D721Med (cell line): ENCODE measurements around the gene FGFR3.

Experiments used
- DNase-seq: peaks from one replicate; pipeline ENCODE4 v3.0.0; 2011; ENCODE audit warnings: low spot score; ENCODE audit not compliant: insufficient read length
- FAIRE-seq: peaks from 2 replicates; lab custom pipeline; 2011; peaks lifted over from hg19 to GRCh38; lab: Jason Lieb, UNC
- TF ChIP-seq, protein P1 (sequence below): IDR thresholded peaks from 2 replicates; pipeline ENCODE4 v1.5.1; 2012; ENCODE audit warnings: mild to moderate bottlenecking, control low read depth; ENCODE audit not compliant: insufficient read depth; ENCODE audit errors: missing control alignments

FGFR3 gene

GRCh38 chr4:1755297-1755696 lies 37.8 kb upstream of the FGFR3 start:
- no peak for FAIRE-seq
- TF ChIP-seq, protein P1, sequence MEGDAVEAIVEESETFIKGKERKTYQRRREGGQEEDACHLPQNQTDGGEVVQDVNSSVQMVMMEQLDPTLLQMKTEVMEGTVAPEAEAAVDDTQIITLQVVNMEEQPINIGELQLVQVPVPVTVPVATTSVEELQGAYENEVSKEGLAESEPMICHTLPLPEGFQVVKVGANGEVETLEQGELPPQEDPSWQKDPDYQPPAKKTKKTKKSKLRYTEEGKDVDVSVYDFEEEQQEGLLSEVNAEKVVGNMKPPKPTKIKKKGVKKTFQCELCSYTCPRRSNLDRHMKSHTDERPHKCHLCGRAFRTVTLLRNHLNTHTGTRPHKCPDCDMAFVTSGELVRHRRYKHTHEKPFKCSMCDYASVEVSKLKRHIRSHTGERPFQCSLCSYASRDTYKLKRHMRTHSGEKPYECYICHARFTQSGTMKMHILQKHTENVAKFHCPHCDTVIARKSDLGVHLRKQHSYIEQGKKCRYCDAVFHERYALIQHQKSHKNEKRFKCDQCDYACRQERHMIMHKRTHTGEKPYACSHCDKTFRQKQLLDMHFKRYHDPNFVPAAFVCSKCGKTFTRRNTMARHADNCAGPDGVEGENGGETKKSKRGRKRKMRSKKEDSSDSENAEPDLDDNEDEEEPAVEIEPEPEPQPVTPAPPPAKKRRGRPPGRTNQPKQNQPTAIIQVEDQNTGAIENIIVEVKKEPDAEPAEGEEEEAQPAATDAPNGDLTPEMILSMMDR: no peak
- no peak for DNase-seq

DNA sequence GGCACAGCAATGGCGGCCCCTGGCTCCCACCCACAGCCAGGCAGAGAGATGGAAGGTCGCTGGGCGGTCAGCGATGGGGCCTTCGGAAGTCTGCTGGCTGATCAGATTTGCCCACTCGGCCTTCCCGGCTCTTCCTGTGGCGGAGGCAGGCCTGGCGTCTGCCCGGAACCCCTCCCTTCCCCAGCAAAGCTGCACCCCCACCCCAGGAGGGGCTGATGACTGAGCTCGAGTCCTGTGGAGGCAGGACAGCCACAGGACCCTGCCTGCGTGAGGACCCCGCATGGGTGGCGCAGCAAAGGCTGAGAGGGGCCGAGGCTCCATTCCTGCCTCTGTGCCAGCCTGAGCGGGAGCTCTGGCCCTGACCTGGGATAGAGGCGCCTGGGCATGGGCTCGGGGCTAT lies 37.0 kb upstream of the FGFR3 start:
- TF ChIP-seq, protein P1: no peak
- DNase-seq: no peak
- no peak for FAIRE-seq

- TF ChIP-seq, protein P1: no peak
- FAIRE-seq: no peak
- no peak for DNase-seq
Measured at GRCh38 chr4:1756893-1757779, 36.0 kb upstream of the FGFR3 start.

GRCh38 chr4:1757836-1758235 lies 35.3 kb upstream of the FGFR3 start:
- TF ChIP-seq, protein P1: no peak
- FAIRE-seq (no peak), DNase-seq (no peak)

DNA sequence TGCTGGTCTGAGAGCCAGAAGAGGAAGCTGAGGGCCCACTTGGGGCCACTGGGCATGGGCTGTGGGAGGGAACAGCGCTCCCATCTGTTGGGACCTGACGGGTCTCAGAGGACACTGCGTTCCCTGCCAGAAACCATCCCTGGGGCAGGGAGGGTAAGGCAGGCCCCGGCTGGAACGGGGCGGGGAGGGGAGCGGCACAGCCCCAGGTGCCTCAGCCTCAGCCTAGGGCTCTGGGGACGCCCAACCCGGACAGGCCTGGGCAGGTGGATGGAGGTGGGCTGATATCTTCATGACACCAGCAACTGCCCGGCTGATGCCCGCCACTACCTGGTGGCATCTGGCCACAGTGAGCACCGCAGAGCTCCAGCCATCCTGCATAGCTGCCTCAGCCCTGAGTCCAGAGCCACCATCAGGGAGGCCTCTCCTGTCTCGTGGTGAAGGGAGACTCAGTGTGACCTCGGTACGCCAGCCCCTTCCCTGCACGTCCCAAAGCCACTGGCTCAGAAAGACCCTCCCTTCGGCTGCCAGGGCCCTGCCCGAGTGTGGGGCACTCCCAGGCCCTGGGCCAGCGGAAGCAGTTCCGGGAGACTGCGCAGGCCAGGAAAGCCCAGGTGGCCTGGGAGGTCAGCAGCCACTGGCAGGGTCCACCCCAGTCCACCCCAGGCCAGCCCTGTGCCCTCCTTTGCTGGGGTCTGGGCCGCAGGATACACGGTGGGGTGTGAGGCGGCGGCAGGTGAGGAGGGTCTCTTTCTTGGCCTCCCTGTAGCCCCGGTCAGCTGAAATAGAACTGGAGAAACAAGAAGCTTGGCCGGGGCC lies 34.6 kb upstream of the FGFR3 start:
- DNase-seq (no peak), FAIRE-seq (no peak)
- TF ChIP-seq, protein P1: no peak

DNA sequence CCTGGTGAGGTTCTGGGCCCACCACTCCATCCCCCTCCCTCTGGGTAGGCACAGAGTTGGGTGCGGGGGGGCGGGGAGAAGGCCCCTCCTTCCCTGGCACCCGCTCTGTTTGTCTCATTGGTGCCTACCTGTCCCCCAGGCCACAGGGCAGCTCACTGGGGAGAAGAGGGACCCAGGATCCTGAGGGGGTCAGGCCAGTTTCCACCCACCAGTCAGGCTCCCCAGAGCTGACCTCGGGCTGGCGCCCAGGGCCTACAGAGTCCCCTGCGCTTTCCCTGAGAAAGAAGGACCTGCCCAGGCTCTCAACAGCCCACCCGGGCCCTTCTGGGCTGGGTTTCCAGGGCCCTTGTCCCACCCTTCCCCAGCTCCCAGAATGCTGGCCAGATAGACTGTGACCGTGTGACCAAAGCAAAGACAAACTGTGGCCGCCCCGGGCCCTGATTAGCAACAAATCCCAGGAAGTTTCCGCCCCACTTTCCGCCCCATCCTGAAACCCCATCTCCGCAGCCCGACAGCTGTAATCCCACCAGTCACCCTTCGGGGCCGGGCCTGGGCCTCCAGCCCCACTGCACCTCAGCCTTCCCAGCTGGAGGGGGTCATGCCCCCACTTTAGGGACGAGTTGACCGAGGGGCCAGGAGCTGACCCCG lies 33.8 kb upstream of the FGFR3 start:
- no peak for FAIRE-seq
- DNase-seq: no peak
- TF ChIP-seq, protein P1: no peak
